ENCODE data around the gene FBXO31. TPM values are rescaled to one million over a fixed set of nuclear protein-coding genes. Genes with fewer than 3 reads are reported as not detected.
A peak's percentile ranks its signal among the peaks of the same experiment; 100 is the strongest.

FBXO31 gene
- total and polyA plus RNA-seq, 9 of the 15 experiments (the other 6 are each of a cell fraction or from before 2014, with no cell fraction given), result 0.18 to 33.3 (median 10.9) TPM

DNA sequence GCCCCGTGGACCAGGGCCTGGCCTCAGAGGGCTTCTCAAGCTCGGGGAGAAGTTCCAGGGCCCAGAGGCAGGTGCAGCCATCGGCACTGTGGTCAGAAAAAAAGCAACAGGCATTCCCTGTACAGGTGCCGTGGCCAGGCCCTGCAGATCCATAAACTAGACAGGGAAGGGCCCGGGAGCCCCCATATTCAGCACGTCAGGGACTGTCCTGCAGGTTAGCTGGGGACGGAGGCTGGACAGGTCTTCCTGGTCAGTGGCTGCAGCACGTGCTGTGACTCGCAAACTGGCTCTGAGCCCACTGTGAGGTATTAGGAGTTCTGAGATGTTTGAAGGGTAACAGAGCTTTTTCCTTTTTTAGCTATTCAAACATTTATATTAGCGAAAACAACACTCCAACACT lies 51.4 kb downstream of the FBXO31 start (continued):
- TF ChIP-seq, protein P1, sequence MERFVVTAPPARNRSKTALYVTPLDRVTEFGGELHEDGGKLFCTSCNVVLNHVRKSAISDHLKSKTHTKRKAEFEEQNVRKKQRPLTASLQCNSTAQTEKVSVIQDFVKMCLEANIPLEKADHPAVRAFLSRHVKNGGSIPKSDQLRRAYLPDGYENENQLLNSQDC (CRISPR knock-in tag; IDR thresholded peaks at IDR 0.05), result no peak
- no peak for TF ChIP-seq NONO (IDR thresholded peaks at IDR 0.05; ENCODE audit: low read depth in 2 of 2, low read length in 1 of 2)

DNA sequence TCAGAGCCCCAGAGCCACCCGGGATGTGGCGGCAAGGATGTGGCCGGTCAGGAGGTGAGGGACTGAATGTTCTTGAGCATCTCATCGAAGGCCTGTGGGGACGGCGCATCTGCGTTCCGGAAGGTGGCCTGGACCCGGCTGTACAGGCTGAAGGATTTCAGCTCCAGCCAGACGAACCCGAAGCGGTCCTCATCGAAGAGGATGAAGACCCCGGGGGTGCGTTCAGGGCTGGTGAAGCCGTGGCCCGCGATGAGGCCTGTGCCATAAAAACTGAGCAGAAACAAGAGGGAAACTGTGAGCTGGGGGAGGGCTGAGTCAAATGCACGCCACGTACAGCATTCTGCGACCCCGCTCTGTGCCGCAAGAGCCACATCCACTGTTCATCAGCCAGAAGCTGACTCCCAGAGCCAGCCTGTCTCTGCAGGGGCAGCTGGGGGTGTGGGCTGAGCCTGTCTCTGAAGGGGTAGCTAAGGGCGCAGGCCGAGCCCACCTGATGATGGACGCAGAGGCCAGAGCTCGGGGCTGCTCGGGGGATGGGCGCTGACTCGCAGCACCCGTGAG lies 52.3 kb downstream of the FBXO31 start:
- H3K4me3 ChIP-seq, result no peak overlapping the region
- peaks cover 3% of the 10 kb centered on the region for H3K9me1 ChIP-seq (ENCODE audit: control insufficient read depth, insufficient read depth, low read length)
- TF ChIP-seq POLR2G (IDR thresholded peaks at IDR 0.05; ENCODE audit: low read depth, low read length) (peak; percentile 35; the same call in 1 of the 2 replicates), HDAC8 (tag; IDR thresholded peaks at IDR 0.05) (no peak), MECOM (CRISPR knock-in tag; IDR thresholded peaks at IDR 0.05) (no peak)
- TF ChIP-seq, protein P2, sequence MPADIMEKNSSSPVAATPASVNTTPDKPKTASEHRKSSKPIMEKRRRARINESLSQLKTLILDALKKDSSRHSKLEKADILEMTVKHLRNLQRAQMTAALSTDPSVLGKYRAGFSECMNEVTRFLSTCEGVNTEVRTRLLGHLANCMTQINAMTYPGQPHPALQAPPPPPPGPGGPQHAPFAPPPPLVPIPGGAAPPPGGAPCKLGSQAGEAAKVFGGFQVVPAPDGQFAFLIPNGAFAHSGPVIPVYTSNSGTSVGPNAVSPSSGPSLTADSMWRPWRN (IDR thresholded peaks at IDR 0.05; ENCODE audit: low read depth), result no peak
- TF ChIP-seq, protein P3, sequence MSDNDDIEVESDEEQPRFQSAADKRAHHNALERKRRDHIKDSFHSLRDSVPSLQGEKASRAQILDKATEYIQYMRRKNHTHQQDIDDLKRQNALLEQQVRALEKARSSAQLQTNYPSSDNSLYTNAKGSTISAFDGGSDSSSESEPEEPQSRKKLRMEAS (CRISPR knock-in tag; IDR thresholded peaks at IDR 0.05), result no peak
- H3K9ac ChIP-seq (ENCODE audit: insufficient read depth in 1 of 2, low read depth in 2 of 2, low read length in 2 of 2), result no peak overlapping the region; a peak in 1 of 4 replicates
- no peaks in the 10 kb centered on the region for H3K79me2 ChIP-seq (ENCODE audit: control insufficient read depth, insufficient read depth, low read length)
- no peak for FAIRE-seq
- no peak overlapping the region for H3K27ac ChIP-seq (ENCODE audit: extremely low read depth, low read depth, low read length)
- peaks cover 0 to 3% of the 10 kb centered on the region in 2 experiments; a peak in 1 of 5 replicates for H3K4me1 ChIP-seq (replicated peaks in 1 of 2; ENCODE audit: control insufficient read depth in 2 of 2, insufficient read depth in 2 of 2, low read length in 2 of 2)
- no peaks in the 10 kb centered on the region for H3K9me3 ChIP-seq (replicated peaks; ENCODE audit: control insufficient read depth, insufficient read depth, low read depth, low read length)
- no peak overlapping the region for H2AFZ ChIP-seq (ENCODE audit: low read depth, low read length)
- ChIA-PET CTCF (ENCODE audit: low intra/inter-chr PET ratio) (no interaction called here), POLR2A (interaction anchor here (0.6 to 3.8 kb wide), 2 partner anchors 13 to 63 kb away, joined by 5 to 15 read pairs; no protein-coding TSS in a partner anchor)
- in situ Hi-C loops (cut with MboI) (no loop called here), intact Hi-C loops (cut with micrococcal nuclease) (no loop called here)
- WGBS (ENCODE audit: insufficient coverage, low coverage, missing lambda C conversion rate), result 92% methylated on average over 21 of the region's 31 CpGs
- no peak for DNase-seq (ENCODE audit: extremely low read depth in 1 of 4, low spot score in 3 of 4)
- peaks cover 11% of the 10 kb centered on the region for H4K20me1 ChIP-seq (replicated peaks; ENCODE audit: control insufficient read depth, insufficient read depth, low read length)
- H3K27me3 ChIP-seq (ENCODE audit: control insufficient read depth in 2 of 2, insufficient read depth in 2 of 2, low read length in 2 of 2), result no peaks in the 10 kb centered on the region
- H3K36me3 ChIP-seq (ENCODE audit: control insufficient read depth, insufficient read depth, low read length), result peaks cover 76% of the 10 kb centered on the region; the same call in 2 of the 3 replicates
- H3K4me2 ChIP-seq (ENCODE audit: insufficient read depth, low read length), result no peak overlapping the region
- ATAC-seq, result no peak
- no TSS peak for BruUV-seq (replicated peaks)

Data from K562 (cell line).